HG02885 (cell line): ENCODE measurements around the gene VIPAS39.

Source experiments
- ATAC-seq: cut with Tn5 transposase; IDR thresholded peaks from one replicate; pipeline ENCODE4 v1.9.1; 2021; ENCODE audit warnings: mild to moderate bottlenecking; ENCODE audit not compliant: unreplicated experiment, poor library complexity

VIPAS39 gene

GRCh38 chr14:77409131-77409533 is 48.3 kb downstream of the VIPAS39 start:
- no peak for ATAC-seq

- ATAC-seq = no peak
Observed at GRCh38 chr14:77407158-77407557, 50.2 kb downstream of the VIPAS39 start.

- ATAC-seq = no peak
Observed at GRCh38 chr14:77406718-77407117, 50.7 kb downstream of the VIPAS39 start.

GRCh38 chr14:77406086-77406485 is 51.3 kb downstream of the VIPAS39 start:
- no peak for ATAC-seq

GRCh38 chr14:77403768-77404167 is 53.6 kb downstream of the VIPAS39 start:
- no peak for ATAC-seq

- no peak for ATAC-seq
Observed at GRCh38 chr14:77400216-77400615, 57.2 kb downstream of the VIPAS39 start.

- no peak for ATAC-seq
Observed at GRCh38 chr14:77390188-77390587, 67.2 kb downstream of the VIPAS39 start.

- no peak for ATAC-seq
Observed at GRCh38 chr14:77378701-77379100, 78.7 kb downstream of the VIPAS39 start.

- ATAC-seq = no peak
Observed at GRCh38 chr14:77377502-77377844, 79.9 kb downstream of the VIPAS39 start.

- peak; percentile 87 for ATAC-seq
Observed at GRCh38 chr14:77376771-77377501, 80.5 kb downstream of the VIPAS39 start, which contains the start of the genes SAMD15 and TMED8. TSS of gene SAMD15 (plus strand) at chr14:77377379. CDS start at chr14:77377419, 40 bp downstream. TSS of gene TMED8 (minus strand) at chr14:77377094. CDS start at chr14:77377053, 41 bp downstream.
